NB4 (cell line): ENCODE data around the gene CD44.

Experiments used
- DNase-seq: peaks from one replicate; pipeline ENCODE4 v3.0.0; 2010; ENCODE audit warnings: low read depth
- H3K4me3 ChIP-seq: one replicate; pipeline ENCODE4 v1.5.1; 2011; ENCODE audit warnings: mild to moderate bottlenecking, low read depth, low read length, moderate library complexity
- MYC ChIP-seq: IDR thresholded peaks from 2 replicates; pipeline ENCODE4 v1.6.1; 2011; ENCODE audit warnings: low read depth, low read length
- POLR2A ChIP-seq: IDR thresholded peaks from 2 replicates; pipeline ENCODE4 v1.6.1; 2011; ENCODE audit warnings: mild to moderate bottlenecking; ENCODE audit not compliant: insufficient read length; ENCODE audit errors: extremely low read depth
- TF ChIP-seq, protein P1 (sequence below): IDR thresholded peaks from 2 replicates; pipeline ENCODE4 v1.6.1; 2011; ENCODE audit warnings: low read depth, low read length
- TF ChIP-seq, protein P2 (sequence below): IDR thresholded peaks from one replicate; pipeline ENCODE4 v1.5.1; 2012; ENCODE audit warnings: low read depth, low read length

The CD44 gene

DNA sequence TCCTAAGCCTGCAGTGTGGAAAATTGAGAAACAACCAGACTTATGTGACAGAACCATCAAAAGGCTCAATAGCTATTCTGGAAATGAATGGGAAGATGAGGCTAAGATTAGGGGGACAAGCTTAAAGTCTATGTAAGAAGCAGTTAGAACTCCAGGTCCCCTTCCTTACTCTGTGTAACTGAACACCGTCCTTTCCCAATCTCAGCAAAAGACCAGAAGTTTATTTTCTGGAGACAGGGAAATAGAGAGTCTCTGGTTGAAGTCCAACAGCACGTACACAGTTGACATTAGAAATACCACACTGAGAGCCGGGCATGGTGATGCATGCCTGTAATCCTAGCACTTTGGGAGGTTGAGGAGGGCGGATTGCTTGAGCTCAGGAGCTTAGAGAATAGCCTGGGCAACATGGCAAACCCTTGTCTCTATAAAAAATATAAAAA lies 93.9 kb downstream of the CD44 start:
- no peak for DNase-seq
- TF ChIP-seq, protein P1, sequence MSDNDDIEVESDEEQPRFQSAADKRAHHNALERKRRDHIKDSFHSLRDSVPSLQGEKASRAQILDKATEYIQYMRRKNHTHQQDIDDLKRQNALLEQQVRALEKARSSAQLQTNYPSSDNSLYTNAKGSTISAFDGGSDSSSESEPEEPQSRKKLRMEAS = no peak
- no peak for TF ChIP-seq POLR2A
- TF ChIP-seq MYC = no peak
- TF ChIP-seq, protein P2, sequence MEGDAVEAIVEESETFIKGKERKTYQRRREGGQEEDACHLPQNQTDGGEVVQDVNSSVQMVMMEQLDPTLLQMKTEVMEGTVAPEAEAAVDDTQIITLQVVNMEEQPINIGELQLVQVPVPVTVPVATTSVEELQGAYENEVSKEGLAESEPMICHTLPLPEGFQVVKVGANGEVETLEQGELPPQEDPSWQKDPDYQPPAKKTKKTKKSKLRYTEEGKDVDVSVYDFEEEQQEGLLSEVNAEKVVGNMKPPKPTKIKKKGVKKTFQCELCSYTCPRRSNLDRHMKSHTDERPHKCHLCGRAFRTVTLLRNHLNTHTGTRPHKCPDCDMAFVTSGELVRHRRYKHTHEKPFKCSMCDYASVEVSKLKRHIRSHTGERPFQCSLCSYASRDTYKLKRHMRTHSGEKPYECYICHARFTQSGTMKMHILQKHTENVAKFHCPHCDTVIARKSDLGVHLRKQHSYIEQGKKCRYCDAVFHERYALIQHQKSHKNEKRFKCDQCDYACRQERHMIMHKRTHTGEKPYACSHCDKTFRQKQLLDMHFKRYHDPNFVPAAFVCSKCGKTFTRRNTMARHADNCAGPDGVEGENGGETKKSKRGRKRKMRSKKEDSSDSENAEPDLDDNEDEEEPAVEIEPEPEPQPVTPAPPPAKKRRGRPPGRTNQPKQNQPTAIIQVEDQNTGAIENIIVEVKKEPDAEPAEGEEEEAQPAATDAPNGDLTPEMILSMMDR = no peak
- H3K4me3 ChIP-seq = no peak overlapping the region

DNA sequence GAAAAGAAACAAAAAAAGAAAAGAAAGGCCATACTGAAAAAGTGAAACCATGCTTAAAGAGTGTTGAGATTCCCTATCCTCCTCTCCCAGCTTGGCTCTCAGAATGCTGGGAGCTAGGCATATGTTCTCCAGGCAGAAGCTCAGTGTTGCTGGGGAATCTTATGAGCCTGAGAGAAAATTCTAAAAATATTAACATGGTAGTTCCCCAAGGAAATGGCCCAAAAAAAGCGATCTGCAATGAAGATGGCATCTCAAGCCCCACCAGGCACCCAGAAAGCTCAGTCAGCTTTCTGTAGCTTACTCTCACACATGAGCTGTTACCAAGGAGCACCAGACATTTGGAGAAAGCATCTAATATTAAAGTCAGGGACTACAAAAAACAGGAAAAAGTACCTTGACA lies 94.5 kb downstream of the CD44 start:
- no peak overlapping the region for H3K4me3 ChIP-seq
- no peak for DNase-seq
- TF ChIP-seq POLR2A (no peak), MYC (no peak)
- TF ChIP-seq, protein P2 = no peak
- TF ChIP-seq, protein P1 = no peak

DNA sequence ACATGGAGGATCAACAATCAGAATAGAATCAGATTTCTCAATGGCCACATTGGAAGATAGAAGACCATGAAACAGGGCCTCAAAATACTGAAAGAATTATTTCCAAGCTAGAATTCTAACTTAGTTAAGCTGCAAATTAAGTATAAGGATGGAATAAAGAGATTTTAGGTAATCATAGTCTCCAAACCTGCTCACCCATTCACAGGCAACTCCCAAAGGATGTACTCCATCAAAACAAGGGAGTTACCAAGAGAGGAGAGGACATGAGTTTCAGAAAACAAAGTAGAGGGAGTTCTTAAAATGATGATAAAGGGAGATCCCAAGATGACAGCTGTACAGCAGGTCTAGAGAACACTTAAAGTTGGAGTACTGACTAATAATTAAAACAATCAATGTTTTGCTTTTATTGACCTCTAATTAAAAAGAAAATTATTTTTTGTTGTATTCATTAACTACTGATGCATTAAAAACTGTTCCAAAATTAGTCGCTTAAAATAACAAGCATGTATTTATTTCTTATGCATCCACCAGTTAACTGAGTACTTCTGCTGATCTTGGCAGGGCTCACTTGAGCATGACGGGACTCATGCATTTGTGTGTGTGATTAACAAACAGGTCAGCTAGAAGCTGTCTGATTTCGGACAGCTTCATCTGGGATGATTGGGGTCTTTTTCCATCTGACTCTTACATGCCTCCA lies 95.6 kb downstream of the CD44 start:
- H3K4me3 ChIP-seq = no peak overlapping the region
- TF ChIP-seq, protein P1 = no peak
- TF ChIP-seq, protein P2 = no peak
- TF ChIP-seq POLR2A = no peak
- no peak for DNase-seq

DNA sequence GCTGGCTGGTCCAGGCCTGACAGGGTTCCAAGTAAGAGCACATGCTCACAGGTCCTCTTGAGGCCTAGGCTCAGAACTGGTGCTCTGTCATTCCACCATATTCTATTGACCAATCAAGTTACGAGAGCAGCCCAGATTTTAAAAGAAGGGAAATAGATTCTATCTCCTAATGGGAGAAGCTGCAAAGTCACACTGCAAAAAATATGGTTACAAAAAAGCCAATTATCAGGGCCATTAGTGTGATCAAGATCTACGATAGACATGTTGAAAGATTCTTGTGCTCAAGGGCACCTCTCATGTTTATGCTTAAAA lies 96.1 kb downstream of the CD44 start:
- TF ChIP-seq, protein P1 = no peak
- no peak for TF ChIP-seq MYC
- TF ChIP-seq POLR2A = no peak
- TF ChIP-seq, protein P2 = no peak
- no peak for DNase-seq
- no peak overlapping the region for H3K4me3 ChIP-seq

DNA sequence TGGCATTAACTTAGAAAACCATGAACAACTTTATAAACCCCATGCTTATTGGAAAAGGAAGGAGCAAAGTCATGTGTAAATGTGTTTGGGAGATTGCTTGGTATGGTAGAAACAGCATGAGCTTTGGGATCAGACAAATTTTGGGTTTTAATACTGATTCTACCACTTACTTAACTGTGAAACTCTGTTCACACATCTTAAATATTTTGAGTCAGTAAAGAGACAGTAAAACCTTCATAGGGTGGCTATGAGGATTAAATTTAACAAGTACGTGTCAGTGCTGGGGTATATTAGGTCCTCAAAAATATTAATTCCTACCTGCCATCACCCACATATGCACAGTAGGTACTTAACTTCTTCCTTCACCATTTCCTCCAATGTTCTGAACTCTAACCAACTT lies 96.5 kb downstream of the CD44 start:
- DNase-seq = no peak
- H3K4me3 ChIP-seq = no peak overlapping the region
- TF ChIP-seq, protein P2 = no peak
- TF ChIP-seq MYC = no peak
- no peak for TF ChIP-seq POLR2A
- TF ChIP-seq, protein P1 = no peak
